K562 (cell line): ENCODE measurements around the gene SFN. TPM values are rescaled to one million over a fixed set of nuclear protein-coding genes. Genes with fewer than 3 reads are reported as not detected.

ENCODE experiments used
- ERF ChIP-seq: fragments of 450-650 bp; formaldehyde crosslinking; IDR thresholded peaks from 2 replicates; pipeline ENCODE4 v1.4.0; 2020; ENCODE audit warnings: mild to moderate bottlenecking, mixed read lengths
- FOXA1 ChIP-seq: fragments of 450-650 bp; IDR thresholded peaks from 2 replicates; pipeline ENCODE4 v1.6.1; 2016; ENCODE audit warnings: mild to moderate bottlenecking, borderline replicate concordance
- GABPB1 ChIP-seq: sonication (generic); formaldehyde crosslinking; IDR thresholded peaks from 2 replicates; pipeline ENCODE4 v1.8.0; 2022; ENCODE audit warnings: mild to moderate bottlenecking, missing genetic modification reagents
- GTF2F1 ChIP-seq: IDR thresholded peaks from 2 replicates; pipeline ENCODE4 v1.6.1; 2011; ENCODE audit warnings: low read depth, low read length, improper control_type of control experiment
- NFIC ChIP-seq: fragments of 450-650 bp; IDR thresholded peaks from 2 replicates; pipeline ENCODE4 v1.6.1; 2017; ENCODE audit warnings: mild to moderate bottlenecking, inconsistent platforms
- NFXL1 ChIP-seq: fragments of 450-650 bp; formaldehyde crosslinking; IDR thresholded peaks from 2 replicates; pipeline ENCODE4 v1.4.0; 2021; ENCODE audit warnings: mild to moderate bottlenecking
- PATZ1 ChIP-seq: fragments of 250-450 bp; sonication (Bioruptor Pico); IDR thresholded peaks from 2 replicates; pipeline ENCODE4 v1.5.0; 2020; ENCODE audit warnings: mild to moderate bottlenecking, borderline replicate concordance
- PBX2 ChIP-seq, 2 experiments: IDR thresholded peaks in 1 of 2; conservative IDR thresholded peaks in 1 of 2; 2 replicates each; pipeline ENCODE4 v1.6.1; 2016; ENCODE audit warnings: low read depth in 2 of 2, mild to moderate bottlenecking in 1 of 2, missing compliant biosample characterization in 1 of 2, missing genetic modification characterization in 1 of 2, moderate library complexity in 1 of 2
- POLR2B ChIP-seq: fragments of 450-650 bp; IDR thresholded peaks from 2 replicates; pipeline ENCODE4 v1.6.1; 2018; ENCODE audit warnings: low read depth; ENCODE audit not compliant: partially characterized antibody
- SMAD4 ChIP-seq: fragments of 250-450 bp; sonication (Bioruptor Pico); conservative IDR thresholded peaks from 2 replicates; pipeline ENCODE4 v1.8.0; 2021; ENCODE audit warnings: inconsistent platforms, mild to moderate bottlenecking, moderate library complexity
- SRSF1 ChIP-seq: fragments of 200-400 bp; formaldehyde crosslinking; IDR thresholded peaks from 2 replicates; pipeline ENCODE4 v1.6.1; 2017; ENCODE audit warnings: mild to moderate bottlenecking, low read depth, low read length, moderate library complexity
- TAF9B ChIP-seq: fragments of 450-650 bp; IDR thresholded peaks from 2 replicates; pipeline ENCODE4 v1.6.1; 2018; ENCODE audit warnings: mild to moderate bottlenecking; ENCODE audit not compliant: partially characterized antibody
- UBTF ChIP-seq, 2 experiments: IDR thresholded peaks; 2 replicates each; pipeline ENCODE4 v1.6.1; 2012; ENCODE audit warnings: improper control_type of control experiment in 2 of 2, low read depth in 2 of 2, low read length in 2 of 2, borderline replicate concordance in 1 of 2
- ZFX ChIP-seq: sonication (generic); formaldehyde crosslinking; IDR thresholded peaks from 2 replicates; pipeline ENCODE4 v1.8.0; 2022; ENCODE audit warnings: mild to moderate bottlenecking, missing genetic modification reagents, moderate library complexity
- polyA plus RNA-seq, 8 experiments: library from polyadenylated mRNA; depleted of rRNA in 4 of 8; stranded (reverse) in 5 of 8; unstranded in 3 of 8; fragments of >200 nt; fragmentation: Nextera tagmentation in 2 of 8; fragmentation: Illumina TruSeq in 1 of 8; extraction: Ambion mirVana in 2 of 8; extraction: Trizol in 1 of 8; gene quantifications; 2 replicates each; pipeline versions ENCODE4 v1.2.1 to v1.2.3, GENCODE V29; 2011 to 2014; ENCODE audit warnings: inconsistent platforms in 1 of 8, missing spikeins in 1 of 8
- total RNA-seq, 7 experiments: library from RNA; depleted of rRNA in 6 of 7; stranded (reverse); fragments of >200 nt in 6 of 7; fragmentation: Illumina TruSeq in 2 of 7; extraction: Trizol in 2 of 7; gene quantifications; 2 replicates each; pipeline versions ENCODE4 v1.2.1 to v1.2.3, GENCODE V29; 2011 to 2021; ENCODE audit warnings: low replicate concordance in 1 of 7
- TF ChIP-seq, protein P1 (sequence below): fragments of 450-650 bp; IDR thresholded peaks from 2 replicates; pipeline ENCODE4 v1.6.1; 2018; ENCODE audit not compliant: partially characterized antibody

SFN gene
- total and polyA plus RNA-seq, 9 of the 15 experiments (the other 6 are each of a cell fraction or from before 2014, with no cell fraction given), result 0.10 to 3.8 (median 2.0) TPM

DNA sequence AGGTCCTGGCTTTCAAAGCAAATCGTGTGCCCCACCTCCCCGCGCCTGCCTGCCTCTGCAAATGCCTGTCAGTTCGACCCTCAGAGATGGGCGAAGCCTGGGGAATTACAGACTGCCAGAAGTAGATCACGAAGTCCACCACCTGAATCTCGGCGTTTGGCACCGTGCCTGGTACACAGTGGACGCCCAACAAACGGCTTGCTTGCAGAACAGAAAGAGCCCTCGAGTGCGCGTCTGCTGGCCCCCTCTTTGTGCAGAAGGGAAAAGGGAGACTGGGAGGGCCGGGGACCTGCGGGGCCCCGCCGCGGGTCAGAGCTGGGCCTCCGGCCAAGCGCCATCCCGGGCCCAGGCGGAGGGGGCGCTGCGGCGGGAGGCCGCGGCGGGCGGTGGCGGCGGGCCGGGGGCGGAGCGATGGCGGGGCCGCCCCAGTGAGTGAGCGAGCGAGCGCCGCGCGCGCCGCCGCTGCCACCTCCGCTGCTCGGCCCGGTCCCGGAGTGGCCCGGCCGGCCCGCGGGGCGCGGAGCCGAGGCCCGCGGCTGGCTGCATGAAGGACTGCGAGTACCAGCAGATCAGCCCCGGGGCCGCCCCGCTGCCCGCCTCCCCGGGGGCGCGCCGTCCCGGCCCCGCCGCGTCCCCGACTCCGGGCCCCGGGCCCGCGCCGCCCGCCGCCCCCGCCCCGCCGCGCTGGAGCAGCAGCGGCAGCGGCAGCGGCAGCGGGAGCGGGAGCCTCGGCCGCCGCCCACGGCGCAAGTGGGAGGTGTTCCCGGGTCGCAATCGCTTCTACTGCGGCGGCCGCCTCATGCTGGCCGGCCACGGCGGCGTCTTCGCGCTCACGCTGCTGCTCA lies 36.5 kb upstream of the SFN start, which contains the start of gene ZDHHC18 (continued):
- TF ChIP-seq FOXA1 (no peak), UBTF (IDR thresholded peaks at IDR 0.05; ENCODE audit: borderline replicate concordance in 1 of 2, low read depth in 2 of 2, low read length in 2 of 2) (peak in 1 of 2 experiments; percentile 72; a peak in 2 of 4 replicates), SRSF1 (no peak), PATZ1 (no peak), GABPB1 (0 out of 2 replicates have a peak, but pooled peaks have one; percentile 40), POLR2B (no peak), NFXL1 (CRISPR knock-in tag) (no peak), NFIC (peak; percentile 93), ZFX (CRISPR knock-in tag) (peak; percentile 85), GTF2F1 (no peak), SMAD4 (CRISPR knock-in tag) (peak; percentile 82), ERF (CRISPR knock-in tag) (peak; percentile 60), TAF9B (no peak), PBX2 (CRISPR knock-in tag; IDR thresholded peaks at IDR 0.05; ENCODE audit: low read depth) (no peak), PBX2 (tag; conservative IDR thresholded peaks at IDR 0.05; ENCODE audit: low read depth) (no peak)
- TF ChIP-seq, protein P1, sequence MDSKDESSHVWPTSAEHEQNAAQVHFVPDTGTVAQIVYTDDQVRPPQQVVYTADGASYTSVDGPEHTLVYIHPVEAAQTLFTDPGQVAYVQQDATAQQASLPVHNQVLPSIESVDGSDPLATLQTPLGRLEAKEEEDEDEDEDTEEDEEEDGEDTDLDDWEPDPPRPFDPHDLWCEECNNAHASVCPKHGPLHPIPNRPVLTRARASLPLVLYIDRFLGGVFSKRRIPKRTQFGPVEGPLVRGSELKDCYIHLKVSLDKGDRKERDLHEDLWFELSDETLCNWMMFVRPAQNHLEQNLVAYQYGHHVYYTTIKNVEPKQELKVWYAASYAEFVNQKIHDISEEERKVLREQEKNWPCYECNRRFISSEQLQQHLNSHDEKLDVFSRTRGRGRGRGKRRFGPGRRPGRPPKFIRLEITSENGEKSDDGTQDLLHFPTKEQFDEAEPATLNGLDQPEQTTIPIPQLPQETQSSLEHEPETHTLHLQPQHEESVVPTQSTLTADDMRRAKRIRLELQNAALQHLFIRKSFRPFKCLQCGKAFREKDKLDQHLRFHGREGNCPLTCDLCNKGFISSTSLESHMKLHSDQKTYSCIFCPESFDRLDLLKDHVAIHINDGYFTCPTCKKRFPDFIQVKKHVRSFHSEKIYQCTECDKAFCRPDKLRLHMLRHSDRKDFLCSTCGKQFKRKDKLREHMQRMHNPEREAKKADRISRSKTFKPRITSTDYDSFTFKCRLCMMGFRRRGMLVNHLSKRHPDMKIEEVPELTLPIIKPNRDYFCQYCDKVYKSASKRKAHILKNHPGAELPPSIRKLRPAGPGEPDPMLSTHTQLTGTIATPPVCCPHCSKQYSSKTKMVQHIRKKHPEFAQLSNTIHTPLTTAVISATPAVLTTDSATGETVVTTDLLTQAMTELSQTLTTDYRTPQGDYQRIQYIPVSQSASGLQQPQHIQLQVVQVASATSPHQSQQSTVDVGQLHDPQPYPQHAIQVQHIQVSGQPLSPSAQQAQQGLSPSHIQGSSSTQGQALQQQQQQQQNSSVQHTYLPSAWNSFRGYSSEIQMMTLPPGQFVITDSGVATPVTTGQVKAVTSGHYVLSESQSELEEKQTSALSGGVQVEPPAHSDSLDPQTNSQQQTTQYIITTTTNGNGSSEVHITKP, result no peak
